ENCODE measurements around the gene TRAPPC2. TPM values are rescaled to one million over a fixed set of nuclear protein-coding genes. Genes with fewer than 3 reads are reported as not detected.
A peak's percentile ranks its signal among the peaks of the same experiment; 100 is the strongest.

TRAPPC2 gene
- total RNA-seq, 1 experiment from 2014 or later = 20.8 TPM

DNA sequence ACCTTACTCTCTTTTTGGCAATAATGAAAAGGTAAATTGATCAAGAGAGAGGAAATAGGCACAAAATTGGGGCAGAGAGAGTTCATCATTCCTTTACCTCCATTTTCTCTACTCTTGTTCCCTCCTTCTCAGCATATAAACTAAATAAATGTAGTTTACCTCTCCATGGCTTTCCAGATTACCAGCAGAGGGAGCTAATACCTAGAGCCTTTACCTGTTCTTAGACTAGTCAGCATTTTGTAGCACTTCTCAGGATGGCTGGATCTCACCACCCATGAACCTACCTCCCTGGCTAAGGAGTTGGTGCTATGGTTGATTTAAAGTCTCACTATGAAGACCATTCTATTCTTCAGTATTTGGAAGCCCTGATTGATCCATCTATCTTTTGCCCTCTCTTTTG is 15.8 kb upstream of the TRAPPC2 start:
- CTCF ChIA-PET = interaction anchor here (0.6 to 1.3 kb wide), 4 partner anchors 14 to 849 kb away, joined by 4 to 8 read pairs (median 5); partner anchors contain the start of genes OFD1 and TRAPPC2
- intact Hi-C loops (cut with micrococcal nuclease; ENCODE audit: unreplicated experiment) = loop anchor here (1.0 to 10.0 kb wide), 2 partner anchors 185 to 282 kb away; no protein-coding TSS in a partner anchor
- peaks cover 47% of the 10 kb centered on the region for H3K36me3 Mint-ChIP-seq (ENCODE audit: insufficient read depth, unreplicated experiment)
- H3K9me3 Mint-ChIP-seq (ENCODE audit: low read depth, unreplicated experiment) = no peaks in the 10 kb centered on the region
- no peak overlapping the region for H3K4me3 Mint-ChIP-seq (ENCODE audit: low read depth, unreplicated experiment)
- H3K27ac Mint-ChIP-seq (ENCODE audit: unreplicated experiment) = no peak overlapping the region
- BruUV-seq (replicated peaks) = no TSS peak
- H3K4me1 Mint-ChIP-seq (ENCODE audit: low read depth, unreplicated experiment) = peaks cover 14% of the 10 kb centered on the region
- DNase-seq = peak; percentile 19
- TF ChIP-seq, protein P1, sequence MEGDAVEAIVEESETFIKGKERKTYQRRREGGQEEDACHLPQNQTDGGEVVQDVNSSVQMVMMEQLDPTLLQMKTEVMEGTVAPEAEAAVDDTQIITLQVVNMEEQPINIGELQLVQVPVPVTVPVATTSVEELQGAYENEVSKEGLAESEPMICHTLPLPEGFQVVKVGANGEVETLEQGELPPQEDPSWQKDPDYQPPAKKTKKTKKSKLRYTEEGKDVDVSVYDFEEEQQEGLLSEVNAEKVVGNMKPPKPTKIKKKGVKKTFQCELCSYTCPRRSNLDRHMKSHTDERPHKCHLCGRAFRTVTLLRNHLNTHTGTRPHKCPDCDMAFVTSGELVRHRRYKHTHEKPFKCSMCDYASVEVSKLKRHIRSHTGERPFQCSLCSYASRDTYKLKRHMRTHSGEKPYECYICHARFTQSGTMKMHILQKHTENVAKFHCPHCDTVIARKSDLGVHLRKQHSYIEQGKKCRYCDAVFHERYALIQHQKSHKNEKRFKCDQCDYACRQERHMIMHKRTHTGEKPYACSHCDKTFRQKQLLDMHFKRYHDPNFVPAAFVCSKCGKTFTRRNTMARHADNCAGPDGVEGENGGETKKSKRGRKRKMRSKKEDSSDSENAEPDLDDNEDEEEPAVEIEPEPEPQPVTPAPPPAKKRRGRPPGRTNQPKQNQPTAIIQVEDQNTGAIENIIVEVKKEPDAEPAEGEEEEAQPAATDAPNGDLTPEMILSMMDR (IDR thresholded peaks at IDR 0.05; ENCODE audit: unreplicated experiment) = no peak
- H3K27me3 Mint-ChIP-seq (ENCODE audit: unreplicated experiment) = no peaks in the 10 kb centered on the region

DNA sequence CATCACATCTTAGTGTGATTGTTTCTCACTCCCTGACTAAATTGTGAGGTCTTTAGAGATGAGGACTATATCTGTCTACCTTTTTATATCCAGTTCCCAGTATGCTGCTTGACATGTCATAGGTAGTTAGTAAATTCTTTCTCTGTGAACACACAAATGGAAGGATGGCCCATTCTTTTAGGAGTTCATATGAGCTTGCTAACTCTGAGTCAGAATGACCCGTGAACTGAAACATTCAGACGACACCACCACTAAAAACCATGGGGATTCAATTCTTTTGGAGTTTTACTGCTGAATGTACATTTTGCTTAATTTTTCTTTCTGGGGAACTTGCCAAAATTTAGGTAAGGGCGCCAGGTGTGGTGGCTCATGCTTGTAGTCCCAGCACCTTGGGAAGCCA is 14.1 kb upstream of the TRAPPC2 start:
- TF ChIP-seq, protein P1 (IDR thresholded peaks at IDR 0.05; ENCODE audit: unreplicated experiment) = no peak
- intact Hi-C loops (cut with micrococcal nuclease; ENCODE audit: unreplicated experiment) = loop anchor here (1.0 kb wide), 1 partner anchor 90 kb away; no protein-coding TSS in a partner anchor
- no peak overlapping the region for H3K4me3 Mint-ChIP-seq (ENCODE audit: low read depth, unreplicated experiment)
- no peaks in the 10 kb centered on the region for H3K27me3 Mint-ChIP-seq (ENCODE audit: unreplicated experiment)
- H3K9me3 Mint-ChIP-seq (ENCODE audit: low read depth, unreplicated experiment) = no peaks in the 10 kb centered on the region
- CTCF ChIA-PET = no interaction called here
- no TSS peak for BruUV-seq (replicated peaks)
- peaks cover 14% of the 10 kb centered on the region for H3K4me1 Mint-ChIP-seq (ENCODE audit: low read depth, unreplicated experiment)
- H3K36me3 Mint-ChIP-seq (ENCODE audit: insufficient read depth, unreplicated experiment) = peaks cover 48% of the 10 kb centered on the region
- no peak overlapping the region for H3K27ac Mint-ChIP-seq (ENCODE audit: unreplicated experiment)
- DNase-seq = no peak

DNA sequence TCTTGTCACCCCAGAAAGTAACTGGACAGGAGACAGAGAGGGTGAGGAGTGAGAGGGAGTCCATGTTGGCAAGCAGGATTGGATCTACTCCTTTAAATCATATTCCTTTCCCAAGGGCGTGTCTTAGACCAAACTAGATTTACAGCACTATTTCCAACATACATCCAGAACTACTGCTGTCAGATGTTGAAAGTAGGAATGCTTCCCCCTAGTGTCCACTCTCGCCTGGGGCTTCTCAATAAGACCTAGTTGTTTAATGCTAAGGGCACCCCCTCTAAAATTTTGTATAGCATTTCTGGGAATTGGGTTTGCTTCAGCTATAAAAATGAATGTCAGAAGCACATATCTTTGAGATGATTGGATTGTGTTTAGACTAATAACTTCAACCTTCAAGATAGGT is 13.4 kb upstream of the TRAPPC2 start:
- BruUV-seq (replicated peaks) = no TSS peak
- peaks cover 14% of the 10 kb centered on the region for H3K4me1 Mint-ChIP-seq (ENCODE audit: low read depth, unreplicated experiment)
- H3K9me3 Mint-ChIP-seq (ENCODE audit: low read depth, unreplicated experiment) = no peaks in the 10 kb centered on the region
- TF ChIP-seq, protein P1 (IDR thresholded peaks at IDR 0.05; ENCODE audit: unreplicated experiment) = peak; percentile 32
- no peaks in the 10 kb centered on the region for H3K27me3 Mint-ChIP-seq (ENCODE audit: unreplicated experiment)
- no peak overlapping the region for H3K4me3 Mint-ChIP-seq (ENCODE audit: low read depth, unreplicated experiment)
- CTCF ChIA-PET = no interaction called here
- H3K36me3 Mint-ChIP-seq (ENCODE audit: insufficient read depth, unreplicated experiment) = peaks cover 43% of the 10 kb centered on the region
- DNase-seq = peak; percentile 43
- intact Hi-C loops (cut with micrococcal nuclease; ENCODE audit: unreplicated experiment) = loop anchor here (1.0 kb wide), 1 partner anchor 90 kb away; no protein-coding TSS in a partner anchor
- peak overlapping the region; percentile 48 for H3K27ac Mint-ChIP-seq (ENCODE audit: unreplicated experiment)

DNA sequence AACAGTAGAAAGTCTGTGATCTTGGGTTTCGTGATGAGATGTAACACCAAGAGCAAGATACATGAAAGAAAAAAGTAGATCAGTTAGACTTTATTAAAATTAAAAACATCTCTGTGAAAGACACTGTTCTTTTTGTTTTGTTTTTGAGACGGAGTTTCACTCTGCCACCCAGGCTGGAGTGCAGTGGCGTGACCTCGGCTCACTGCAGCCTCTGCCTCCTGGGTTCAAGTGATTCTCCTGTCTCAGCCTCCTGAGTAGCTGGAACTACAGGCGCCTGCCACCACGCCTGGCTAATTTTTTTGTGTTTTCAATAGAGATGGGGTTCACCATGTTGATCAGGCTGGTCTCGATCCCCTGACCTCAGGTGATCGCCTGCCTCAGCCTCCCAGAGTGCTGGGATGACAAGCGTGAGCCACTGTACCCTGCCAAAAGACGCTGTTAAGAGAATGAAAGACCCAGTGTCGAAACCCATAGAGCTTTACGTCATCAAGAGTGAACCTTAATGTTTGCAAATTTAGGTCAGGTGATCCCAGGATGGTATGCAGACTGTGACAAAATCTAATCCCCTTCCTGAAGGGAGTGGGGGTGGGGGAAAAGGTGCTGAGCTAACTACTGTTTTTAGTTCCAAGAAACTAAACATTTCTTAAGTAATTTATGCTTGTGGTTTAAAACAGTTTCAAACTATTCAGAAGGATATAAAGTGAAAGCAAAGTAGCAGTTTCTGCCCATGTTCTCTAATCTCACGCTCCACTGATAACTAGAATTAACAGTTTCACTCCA is 8.2 kb upstream of the TRAPPC2 start:
- Mint-ChIP-seq H3K9me3 (ENCODE audit: low read depth, unreplicated experiment) (no peaks in the 10 kb centered on the region), H3K27me3 (ENCODE audit: unreplicated experiment) (no peaks in the 10 kb centered on the region), H3K36me3 (ENCODE audit: insufficient read depth, unreplicated experiment) (peaks cover 44% of the 10 kb centered on the region), H3K4me3 (ENCODE audit: low read depth, unreplicated experiment) (peak overlapping the region; percentile 59), H3K27ac (ENCODE audit: unreplicated experiment) (peak overlapping the region; percentile 89), H3K4me1 (ENCODE audit: low read depth, unreplicated experiment) (peaks cover 26% of the 10 kb centered on the region)
- DNase-seq = peak; percentile 38
- TF ChIP-seq, protein P1 (IDR thresholded peaks at IDR 0.05; ENCODE audit: unreplicated experiment) = no peak
- intact Hi-C loops (cut with micrococcal nuclease; ENCODE audit: unreplicated experiment) = no loop called here
- CTCF ChIA-PET = no interaction called here
- no TSS peak for BruUV-seq (replicated peaks)

Data from Calu3 (cell line).